GM04504 (cell line): ENCODE measurements around the gene RPP14.
A peak's percentile ranks its signal among the peaks of the same experiment; 100 is the strongest.
"Not testable (repeated sequence)": the region's sequence is repeated elsewhere in the genome, so short reads cannot be mapped to it uniquely, and the experiment has no call there.

ENCODE experiments used
- DNase-seq: peaks from one replicate; pipeline ENCODE4 v3.0.0-alpha.2; 2012; ENCODE audit warnings: low read depth

Gene RPP14

DNA sequence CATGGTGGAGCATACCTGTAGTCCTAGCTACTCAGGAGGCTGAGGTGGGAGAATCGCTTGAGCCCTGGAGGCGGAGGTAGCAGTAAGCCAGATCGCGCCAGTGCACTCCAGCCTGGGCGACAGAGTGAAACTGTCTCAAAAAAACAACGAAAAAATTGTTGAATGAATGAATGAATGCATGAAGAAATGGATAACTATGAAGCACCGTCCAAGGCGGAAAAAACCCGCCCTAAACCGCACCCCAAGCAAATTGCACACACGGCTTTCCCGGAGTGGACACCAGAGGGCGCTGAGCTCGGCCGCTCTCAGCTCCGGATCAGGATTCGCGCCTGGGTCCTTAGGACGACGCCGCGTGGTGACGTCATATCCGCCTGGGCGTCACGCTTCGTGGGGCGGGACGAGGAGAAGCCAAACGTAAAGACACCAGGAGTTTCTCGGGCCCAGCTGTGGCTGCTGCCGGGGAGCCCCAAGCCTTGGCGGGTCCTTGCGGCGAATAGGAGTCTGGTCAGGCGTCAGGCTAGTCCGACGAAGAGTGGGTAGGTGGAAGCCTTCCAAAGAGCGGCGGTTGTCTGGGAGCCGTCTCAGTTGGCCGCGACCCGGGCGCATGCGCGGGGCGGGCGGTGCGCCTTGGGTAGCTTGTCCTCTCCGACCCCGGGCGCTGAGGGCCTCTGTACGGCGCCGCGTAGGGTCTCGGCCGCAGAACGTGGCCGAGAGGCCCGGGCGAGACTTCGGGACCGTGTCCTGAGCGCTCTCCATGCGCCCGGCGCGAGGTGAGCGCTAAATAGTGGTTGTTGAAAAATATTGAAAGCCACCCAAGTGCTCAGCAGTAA lies at the start of gene RPP14, which contains the start of gene HTD2:
TSS of gene RPP14 (plus strand) at position 364 of the 830 bp plus-strand sequence. CDS start 4,085 bp downstream, outside the sequence.
TSS of gene HTD2 (plus strand) at position 639 of the 830 bp plus-strand sequence. CDS start 11,094 bp downstream, outside the sequence.
- peak; percentile 95 for DNase-seq

DNA sequence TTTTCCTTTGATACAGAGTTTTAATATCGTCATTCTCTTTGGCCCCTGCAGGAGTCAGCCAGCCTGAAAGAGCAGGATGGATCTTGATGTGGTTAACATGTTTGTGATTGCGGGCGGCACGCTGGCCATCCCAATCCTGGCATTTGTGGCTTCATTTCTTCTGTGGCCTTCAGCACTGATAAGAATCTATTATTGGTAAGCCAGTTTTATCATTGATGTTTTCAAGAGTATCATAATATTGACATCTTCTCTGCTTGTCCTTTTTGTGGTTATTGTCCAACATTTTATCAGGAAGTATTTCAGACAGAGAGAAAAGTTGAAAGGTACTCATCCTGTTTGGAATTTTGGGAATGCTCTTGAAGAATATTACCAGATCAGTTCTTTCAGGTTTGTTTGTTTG lies 49.5 kb upstream of the RPP14 start:
- no peak for DNase-seq

DNA sequence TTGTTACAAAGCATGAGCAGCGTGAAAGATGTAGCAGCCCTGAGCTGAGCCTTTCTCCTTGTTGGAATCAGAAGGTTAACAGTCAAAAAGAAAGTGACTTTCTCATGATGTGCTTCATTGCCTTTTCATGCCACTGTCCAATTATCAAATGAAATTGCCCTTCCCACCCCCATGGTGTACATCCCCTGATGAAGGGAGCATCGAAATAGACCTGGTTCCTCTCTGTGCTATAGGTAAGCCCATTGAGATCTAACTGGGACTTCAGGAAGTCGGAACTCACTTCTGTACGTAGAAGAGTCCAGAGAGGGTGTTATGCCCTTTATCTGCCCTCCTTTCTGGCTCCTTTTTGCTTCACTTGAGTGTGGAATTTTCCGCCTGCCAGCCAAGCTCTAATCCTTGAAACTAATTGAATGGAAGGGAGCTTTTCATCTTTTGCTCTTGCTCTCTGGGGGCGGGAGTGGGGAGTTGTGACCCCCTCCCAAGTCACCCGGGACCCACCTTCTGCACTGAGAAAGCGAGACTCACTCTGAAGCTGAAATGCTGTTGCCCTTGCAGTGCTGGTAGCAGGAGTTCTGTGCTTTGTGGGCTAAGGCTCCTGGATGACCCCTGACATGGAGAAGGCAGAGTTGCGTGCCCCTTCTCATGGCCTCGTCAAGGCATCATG lies 47.5 kb upstream of the RPP14 start:
- no peak for DNase-seq

DNA sequence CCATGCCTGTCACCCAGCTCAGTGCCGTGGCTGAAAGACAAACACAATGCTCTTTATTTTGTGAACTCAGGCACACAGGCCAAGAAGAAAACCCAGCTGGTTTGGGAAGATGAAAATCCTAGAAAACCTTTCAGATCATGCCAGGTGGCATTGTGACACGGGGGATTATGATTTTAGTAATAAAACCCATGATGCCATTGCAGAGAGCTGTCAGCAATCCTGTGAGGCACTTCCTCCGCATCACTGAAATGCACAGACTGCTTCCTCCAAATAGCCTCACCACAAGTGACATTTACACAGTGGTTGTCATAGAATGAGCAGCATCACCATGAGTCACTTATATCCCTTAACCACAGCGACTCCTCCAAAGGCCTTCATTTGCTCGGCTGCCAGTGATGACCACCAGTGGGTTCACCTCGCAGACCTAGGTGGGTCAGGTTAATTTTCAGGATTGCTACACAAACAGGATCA lies 45.7 kb upstream of the RPP14 start:
- peak; percentile 52 for DNase-seq

DNA sequence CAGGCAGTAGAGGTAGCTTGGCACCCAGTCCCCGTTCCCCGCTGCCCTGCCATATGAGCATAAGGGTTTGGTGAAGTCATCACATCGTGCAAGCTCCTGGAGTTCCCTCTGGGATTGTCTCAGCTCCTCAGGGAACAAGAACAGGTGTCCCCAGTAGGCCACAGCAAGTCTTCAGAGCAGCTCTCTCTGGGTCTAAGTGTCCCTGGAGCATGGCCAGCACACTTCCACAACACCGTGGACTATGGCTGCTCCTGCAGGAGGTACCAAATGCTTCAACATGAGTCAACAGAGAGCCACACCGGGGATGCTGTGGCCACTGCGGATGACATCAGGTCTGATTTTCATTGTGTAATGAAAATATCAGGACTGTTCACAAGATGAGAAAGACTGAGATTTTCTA lies 45.3 kb upstream of the RPP14 start:
- DNase-seq: no peak

DNA sequence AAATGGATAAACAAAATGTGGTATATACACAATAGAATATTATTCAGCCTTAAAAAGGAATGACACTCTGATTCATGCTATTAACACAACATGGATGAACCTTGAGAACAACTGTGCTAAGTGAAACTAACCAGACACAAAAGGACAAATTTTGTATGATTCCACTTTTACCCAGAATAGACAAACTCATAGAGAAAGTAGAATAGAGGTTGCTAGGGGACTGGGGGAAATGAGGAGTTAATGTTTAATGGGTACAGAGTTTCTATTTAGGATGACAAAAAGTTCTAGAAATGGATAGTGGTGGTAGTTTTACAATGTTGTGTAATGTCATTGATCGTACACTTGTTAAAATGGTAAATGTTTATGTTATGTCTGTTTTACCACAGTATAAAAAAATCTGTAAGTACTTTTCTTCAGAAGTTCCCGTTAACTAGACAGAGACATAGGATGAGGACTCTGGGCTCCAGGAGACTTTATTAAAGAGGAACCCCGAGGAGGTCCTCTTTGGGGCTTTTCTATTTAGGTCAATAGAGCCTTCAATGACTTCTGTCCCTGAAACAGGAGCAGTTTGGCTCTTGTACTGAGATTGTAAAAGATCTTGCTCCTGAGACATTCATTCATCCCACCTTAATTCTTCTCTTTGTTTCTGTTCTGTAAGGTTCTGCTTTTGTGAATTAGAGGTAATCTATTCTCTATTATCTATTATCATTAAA lies 43.9 kb upstream of the RPP14 start:
- no peak for DNase-seq

DNA sequence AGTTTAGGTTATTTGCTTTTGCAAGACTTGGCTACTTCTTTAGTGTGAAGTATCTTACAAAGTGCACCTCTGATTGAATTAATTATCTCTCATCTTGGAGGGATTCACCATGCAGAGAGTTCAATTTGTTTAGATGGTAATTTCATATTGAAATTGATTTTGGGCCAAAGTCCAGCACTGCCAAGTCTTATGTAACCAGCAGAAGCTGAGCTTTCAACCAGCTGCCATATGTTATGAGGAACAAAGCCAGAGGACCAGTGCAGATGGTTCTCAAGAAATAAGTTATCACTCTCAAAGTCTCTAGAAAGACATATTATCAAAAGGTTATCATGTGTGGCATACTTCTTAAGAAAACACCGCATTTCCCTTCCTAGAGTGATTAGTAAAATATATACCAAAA lies 39.5 kb upstream of the RPP14 start:
- no peak for DNase-seq

DNA sequence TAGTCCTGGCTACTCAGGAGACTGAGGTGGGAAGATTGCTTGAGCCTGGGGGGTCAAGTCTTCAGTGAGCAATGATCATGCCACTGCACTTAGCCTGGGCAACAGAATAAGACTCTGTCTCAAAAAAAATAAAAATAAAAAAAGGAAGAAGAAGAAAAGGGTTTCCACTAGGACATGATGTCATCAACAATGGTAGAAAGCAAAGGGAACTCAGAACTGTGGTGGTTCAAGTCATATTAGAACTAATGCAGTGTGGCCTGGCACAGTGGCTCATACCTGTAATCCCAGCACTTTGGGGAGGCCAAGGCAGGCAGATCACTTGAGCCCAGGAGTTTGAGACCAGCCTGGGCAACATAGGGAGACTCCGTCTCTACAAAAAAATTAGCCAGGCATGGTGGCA lies 38.5 kb upstream of the RPP14 start:
- not testable (repeated sequence) for DNase-seq

DNA sequence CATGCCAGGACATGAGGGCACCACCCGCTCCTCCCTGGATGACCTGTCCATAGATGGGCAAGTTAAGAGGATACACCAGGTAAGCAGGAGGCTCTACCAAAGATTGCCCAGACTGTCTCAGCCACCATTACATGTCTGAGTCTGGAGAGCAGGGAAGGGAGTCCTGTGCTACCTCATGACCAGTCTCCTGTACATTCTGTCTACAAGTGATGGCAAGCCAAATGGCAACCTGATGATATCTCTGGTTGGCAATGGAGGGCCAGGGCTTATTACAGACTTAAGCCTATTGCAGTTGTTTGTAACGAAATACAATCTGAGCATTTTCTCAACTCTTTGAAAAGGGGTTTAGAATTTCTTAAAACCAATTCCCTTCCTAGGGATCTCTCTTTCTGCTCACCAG lies 36.7 kb upstream of the RPP14 start:
- no peak for DNase-seq

DNA sequence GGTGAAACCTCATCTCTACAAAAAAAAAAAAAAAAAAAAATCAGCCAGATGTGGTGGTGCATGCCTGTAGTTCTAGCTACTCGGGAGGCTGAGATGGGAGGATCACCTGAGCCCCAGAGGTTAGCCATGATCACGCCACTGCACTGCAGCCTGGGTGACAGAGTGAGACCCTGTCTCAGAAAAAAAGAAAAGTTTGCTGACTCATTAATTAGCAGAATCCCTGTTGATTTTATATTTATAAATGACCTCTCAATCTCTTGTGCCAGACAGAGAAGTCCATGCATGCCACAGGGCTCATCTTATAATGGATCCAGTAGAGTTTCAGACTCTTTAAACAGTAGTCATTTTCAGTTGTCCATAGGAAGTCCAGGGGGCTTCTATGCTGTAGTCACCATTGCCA lies 35.6 kb upstream of the RPP14 start:
- DNase-seq: no peak

DNA sequence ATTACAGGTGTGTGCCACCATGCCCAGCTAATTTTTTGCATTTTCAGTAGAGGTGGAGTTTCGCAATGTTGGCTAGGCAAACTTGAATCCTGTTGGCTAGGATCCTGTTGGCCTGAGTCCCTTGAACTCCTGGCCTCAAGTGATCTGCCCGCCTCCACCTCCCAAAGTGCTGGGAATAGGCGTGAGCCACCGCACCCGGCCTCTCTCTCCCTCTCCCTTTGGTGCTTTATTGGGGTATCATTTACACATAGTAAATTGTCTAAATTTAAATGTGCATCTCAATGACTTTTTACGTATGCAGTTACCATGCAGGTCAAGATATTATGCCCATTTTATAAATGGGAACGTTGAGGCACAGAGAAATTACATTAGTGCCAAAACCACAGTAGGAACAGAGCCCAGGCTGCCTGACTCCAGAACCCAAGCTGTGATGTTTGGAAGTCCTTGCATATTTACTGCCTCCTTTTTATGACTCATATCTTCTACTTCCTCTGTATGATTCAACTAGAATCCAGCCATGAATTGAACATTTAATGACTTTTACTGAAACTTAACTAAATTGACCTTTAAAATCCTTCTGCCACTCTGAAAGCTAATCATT lies 34.0 kb upstream of the RPP14 start:
- DNase-seq: peak; percentile 70

DNA sequence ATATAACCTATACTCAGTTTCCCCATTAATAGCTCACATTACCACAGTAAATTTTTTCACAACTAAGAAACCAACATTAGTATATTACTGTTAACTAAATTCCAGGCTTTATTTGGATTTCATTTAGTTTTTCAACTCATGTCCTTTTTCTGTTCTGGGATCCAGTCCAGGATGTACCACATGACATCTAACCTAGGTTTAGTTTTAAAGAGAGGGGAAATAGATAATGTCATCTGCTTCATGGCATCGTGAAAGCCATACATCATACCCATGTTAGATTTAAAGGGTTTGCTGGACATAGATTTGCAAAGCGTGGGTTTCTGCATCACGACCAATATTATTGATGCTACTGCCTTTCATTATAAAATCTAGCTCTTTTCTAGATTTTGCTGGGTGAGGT lies 33.2 kb upstream of the RPP14 start:
- no peak for DNase-seq

DNA sequence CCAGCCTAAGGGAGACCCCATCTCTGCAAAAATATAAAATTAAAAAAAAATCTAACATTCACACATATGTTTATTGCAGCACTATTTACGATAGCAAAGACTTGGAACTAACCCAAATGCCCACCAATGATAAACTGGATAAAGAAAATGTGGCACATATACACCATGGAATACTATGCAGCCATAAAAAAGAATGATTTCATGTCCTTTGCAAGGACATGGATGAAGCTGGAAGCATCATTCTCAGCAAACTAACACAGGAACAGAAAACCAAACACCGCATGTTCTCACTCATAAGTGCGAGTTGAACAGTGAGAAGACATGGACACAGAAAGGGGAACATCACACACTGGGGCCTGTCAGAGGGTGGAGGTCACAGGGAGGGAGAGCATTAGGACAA lies 32.7 kb upstream of the RPP14 start:
- not testable (repeated sequence) for DNase-seq

DNA sequence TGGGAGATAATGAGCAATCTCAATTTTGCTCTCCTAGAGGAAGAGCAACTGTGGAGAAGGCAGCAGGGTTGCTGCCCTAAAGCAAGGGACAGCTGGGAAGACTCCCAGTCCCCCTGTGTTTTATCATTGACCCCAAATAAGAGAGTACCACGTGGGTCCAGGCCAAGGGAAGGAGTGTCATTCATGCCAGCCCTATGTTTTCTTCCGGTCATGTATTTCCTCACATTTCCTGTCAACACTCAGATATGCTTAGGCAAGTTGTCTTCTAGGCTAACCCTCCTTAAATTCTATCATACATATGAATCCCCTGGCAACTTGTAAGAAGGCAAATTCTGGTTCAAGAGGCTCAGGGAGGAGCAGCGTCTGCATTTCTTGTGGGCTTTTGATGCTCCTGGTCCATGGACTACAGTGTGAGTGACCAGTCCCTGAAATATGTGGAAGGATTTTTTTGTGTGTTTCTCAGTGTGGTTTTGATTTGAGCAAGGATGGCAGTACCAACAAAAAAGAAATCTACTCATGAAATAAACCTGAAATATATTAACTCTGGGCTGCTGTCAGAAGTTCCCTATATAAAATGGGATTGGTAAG lies 31.9 kb upstream of the RPP14 start:
- DNase-seq: no peak

DNA sequence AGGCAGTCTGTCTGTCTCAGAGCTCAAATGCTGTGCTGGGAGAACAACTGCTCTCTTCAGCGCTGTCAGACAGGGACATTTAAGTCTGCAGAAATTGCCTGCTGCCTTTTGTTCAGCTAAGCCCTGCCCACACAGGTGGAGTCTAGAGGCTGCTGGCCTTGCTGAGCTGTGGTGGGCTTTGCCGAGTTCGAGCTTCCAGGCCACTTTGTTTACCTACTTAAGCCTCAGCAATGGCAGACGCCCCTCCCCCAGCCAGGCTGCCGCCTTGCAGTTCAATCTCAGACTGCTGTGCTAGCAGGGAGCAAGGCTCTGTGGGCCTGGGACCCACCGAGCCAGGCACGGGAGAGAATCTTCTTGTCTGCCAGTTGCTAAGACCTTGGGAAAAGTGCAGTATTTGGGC lies 25.0 kb upstream of the RPP14 start:
- DNase-seq: no peak

DNA sequence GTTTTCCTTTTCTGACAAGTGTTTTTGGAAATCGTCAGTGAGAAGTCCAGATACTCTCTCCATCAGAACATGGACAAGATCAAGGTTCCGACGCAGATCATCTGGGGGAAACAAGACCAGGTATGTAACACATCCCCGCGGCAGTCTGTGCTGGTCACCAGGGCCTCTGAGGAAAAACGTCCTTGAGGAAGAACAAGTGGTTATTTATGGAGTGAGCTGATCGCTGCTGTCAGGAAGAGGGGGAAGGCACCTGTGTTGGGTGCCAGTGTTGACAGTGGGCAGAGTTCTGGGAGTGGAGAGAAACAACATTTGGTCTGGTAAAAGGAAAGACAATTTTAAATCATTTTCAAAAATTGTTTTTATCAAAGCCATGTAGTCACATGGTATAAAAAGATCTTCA lies 20.7 kb upstream of the RPP14 start:
- DNase-seq: no peak

DNA sequence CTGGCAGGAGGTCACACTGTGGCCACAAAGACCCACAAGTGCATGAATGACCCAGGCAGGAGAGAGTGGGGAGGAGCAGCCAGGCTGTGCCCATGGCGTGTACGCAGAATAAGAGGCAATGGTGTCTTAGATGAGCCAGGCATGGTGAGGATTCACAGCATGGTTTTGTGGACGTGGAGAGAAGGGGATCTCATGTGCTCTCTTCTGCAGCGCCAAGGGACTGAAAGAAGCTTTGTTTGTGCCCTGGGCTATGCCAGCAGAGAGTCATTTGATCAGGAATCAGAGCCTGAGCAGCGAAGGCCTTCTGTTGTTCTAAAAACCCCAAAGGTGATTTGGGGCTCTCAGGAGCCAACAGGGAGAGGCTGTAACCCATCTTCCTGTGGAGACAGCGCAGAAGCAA lies 18.7 kb upstream of the RPP14 start:
- no peak for DNase-seq

DNA sequence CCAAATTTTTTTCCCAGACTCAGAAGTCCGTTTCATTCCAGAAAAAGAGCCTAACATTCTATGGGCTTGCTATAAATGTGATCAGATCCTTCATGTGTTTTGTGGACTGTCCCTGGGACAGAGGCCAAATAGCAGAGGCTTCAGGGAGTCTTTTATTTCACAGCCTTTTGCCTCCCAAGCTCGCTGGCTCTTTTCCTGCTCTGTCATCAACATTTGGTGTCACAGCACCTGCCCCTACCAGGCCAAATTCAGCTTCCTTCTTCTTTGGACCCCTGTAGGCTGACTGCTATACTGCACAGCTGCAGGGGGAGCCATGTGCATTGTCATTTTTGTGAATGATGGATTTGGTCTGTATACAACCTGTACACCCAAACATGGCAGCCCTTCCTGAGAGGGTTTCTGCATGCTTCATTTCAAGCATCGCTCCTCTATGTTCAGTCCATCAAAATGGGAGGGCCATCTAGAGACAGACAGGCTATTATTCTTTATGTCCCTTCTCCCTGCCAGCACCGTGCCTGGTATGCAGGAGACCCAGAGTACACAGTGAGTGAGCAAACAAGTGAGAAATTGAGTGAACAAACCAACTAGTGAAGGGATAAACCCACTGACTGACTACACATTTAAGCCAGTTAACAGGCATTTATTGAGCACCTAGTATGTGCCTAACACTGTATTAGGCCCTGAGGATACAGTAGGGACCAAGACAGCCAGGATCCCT lies 17.9 kb upstream of the RPP14 start:
- no peak for DNase-seq

DNA sequence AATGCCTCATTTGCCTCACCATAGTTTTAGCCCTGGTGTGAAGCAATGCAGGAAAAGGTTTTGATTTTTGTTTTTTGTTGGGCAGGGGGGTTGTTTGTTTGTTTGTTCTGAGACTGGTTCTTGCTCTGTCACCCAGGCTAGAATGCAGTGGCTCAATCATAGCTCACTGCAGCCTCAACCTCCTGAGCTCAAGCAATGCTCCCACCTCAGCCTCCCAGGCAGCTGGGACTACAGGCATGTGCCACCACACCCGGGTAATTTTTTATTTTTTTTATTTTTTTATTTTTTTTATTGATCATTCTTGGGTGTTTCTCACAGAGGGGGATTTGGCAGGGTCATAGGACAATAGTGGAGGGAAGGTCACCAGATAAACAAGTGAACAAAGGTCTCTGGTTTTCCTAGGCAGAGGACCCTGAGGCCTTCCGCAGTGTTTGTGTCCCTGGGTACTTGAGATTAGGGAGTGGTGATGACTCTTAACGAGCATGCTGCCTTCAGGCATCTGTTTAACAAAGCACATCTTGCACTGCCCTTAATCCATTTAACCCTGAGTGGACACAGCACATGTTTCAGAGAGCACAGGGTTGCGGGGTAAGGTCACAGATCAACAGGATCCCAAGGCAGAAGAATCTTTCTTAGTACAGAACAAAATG lies 17.0 kb upstream of the RPP14 start:
- not testable (repeated sequence) for DNase-seq

DNA sequence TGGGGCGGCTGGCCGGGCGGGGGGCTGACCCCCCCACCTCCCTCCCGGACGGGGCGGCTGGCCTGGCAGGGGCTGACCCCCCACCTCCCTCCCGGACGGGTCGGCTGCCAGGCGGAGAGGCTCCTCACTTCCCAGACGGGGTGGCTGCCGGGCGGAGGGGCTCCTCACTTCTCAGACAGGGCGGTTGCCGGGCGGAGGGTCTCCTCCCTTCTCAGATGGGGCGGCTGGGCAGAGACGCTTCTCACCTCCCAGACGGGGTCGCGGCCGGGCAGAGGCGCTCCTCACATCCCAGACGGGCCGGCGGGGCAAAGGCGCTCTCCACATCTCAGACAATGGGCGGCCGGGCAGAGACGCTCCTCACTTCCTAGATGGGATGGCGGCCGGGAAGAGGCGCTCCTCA lies 15.6 kb upstream of the RPP14 start:
- DNase-seq: not testable (repeated sequence)
